HEK293 (cell line): ENCODE measurements around the gene NDE1.

Experiments
- CTCF ChIA-PET: fragments of 350-600 bp; formaldehyde crosslinking; extraction: SDS; loops from one replicate; lab custom pipeline; 2021; ENCODE audit warnings: antibody characterized with exemption; lab: Yijun Ruan, JAX
- POLR2A ChIA-PET: fragments of 300-600 bp; formaldehyde crosslinking; extraction: SDS; loops from one replicate; lab custom pipeline; 2020; ENCODE audit warnings: antibody characterized with exemption, inconsistent platforms; lab: Yijun Ruan, JAX
- H3K27ac ChIP-seq: fragments of 200-500 bp; sonication (Bioruptor generic); 2 replicates; pipeline ENCODE4 v1.5.1; 2014; ENCODE audit warnings: low read depth, low read length, control low read depth, inconsistent platforms; ENCODE audit errors: extremely low read depth
- H3K36me3 ChIP-seq, 2 experiments: fragments of 200-500 bp in 1 of 2; sonication (Bioruptor generic) in 1 of 2; 1 replicate in 1 of 2; 2 replicates in 1 of 2; pipeline ENCODE4 v1.5.1; 2014 to 2017; ENCODE audit warnings: inconsistent platforms in 2 of 2, low read length in 2 of 2; ENCODE audit not compliant: control insufficient read depth in 2 of 2, insufficient read depth in 1 of 2
- H3K4me1 ChIP-seq: fragments of 200-500 bp; sonication (Bioruptor generic); 2 replicates; pipeline ENCODE4 v1.5.1; 2014; ENCODE audit warnings: mild to moderate bottlenecking, low read length, inconsistent platforms; ENCODE audit not compliant: control insufficient read depth, insufficient read depth
- H3K4me3 ChIP-seq: 2 replicates; pipeline ENCODE4 v1.5.1; 2011; ENCODE audit warnings: low read depth, mild to moderate bottlenecking, control low read depth, low read length, moderate library complexity
- H3K9me3 ChIP-seq: fragments of 200-500 bp; sonication (Bioruptor generic); 2 replicates; pipeline ENCODE4 v1.5.1; 2014; ENCODE audit warnings: low read depth, low read length, inconsistent platforms; ENCODE audit not compliant: control insufficient read depth, insufficient read depth
- GLIS2 ChIP-seq: fragments of 450-650 bp; formaldehyde crosslinking; IDR thresholded peaks from 2 replicates; pipeline ENCODE4 v1.5.1; 2016; ENCODE audit warnings: missing biosample characterization, missing genetic modification characterization
- KLF8 ChIP-seq: fragments of 450-650 bp; formaldehyde crosslinking; IDR thresholded peaks from 2 replicates; pipeline ENCODE4 v1.5.1; 2016; ENCODE audit warnings: missing biosample characterization, missing genetic modification characterization
- PRDM1 ChIP-seq: fragments of 450-650 bp; formaldehyde crosslinking; IDR thresholded peaks from 2 replicates; pipeline ENCODE4; 2016; ENCODE audit warnings: missing biosample characterization, missing genetic modification characterization
- YY2 ChIP-seq: fragments of 450-650 bp; formaldehyde crosslinking; IDR thresholded peaks from 2 replicates; pipeline ENCODE4 v1.5.1; 2016; ENCODE audit warnings: missing biosample characterization, missing genetic modification characterization
- ZBTB20 ChIP-seq: fragments of 450-650 bp; formaldehyde crosslinking; IDR thresholded peaks from 2 replicates; pipeline ENCODE4 v1.5.1; 2016; ENCODE audit warnings: missing biosample characterization, missing genetic modification characterization
- ZBTB21 ChIP-seq: fragments of 450-650 bp; formaldehyde crosslinking; IDR thresholded peaks from 2 replicates; pipeline ENCODE4 v1.5.1; 2017; ENCODE audit warnings: missing biosample characterization, missing genetic modification characterization
- ZBTB48 ChIP-seq: fragments of 450-650 bp; formaldehyde crosslinking; IDR thresholded peaks from 2 replicates; pipeline ENCODE4 v1.5.1; 2016; ENCODE audit warnings: missing biosample characterization, missing genetic modification characterization
- ZFP69B ChIP-seq: fragments of 450-650 bp; formaldehyde crosslinking; IDR thresholded peaks from 2 replicates; pipeline ENCODE4 v1.5.1; 2016; ENCODE audit warnings: missing biosample characterization, missing genetic modification characterization
- ZNF155 ChIP-seq: fragments of 450-650 bp; formaldehyde crosslinking; IDR thresholded peaks from 2 replicates; pipeline ENCODE4 v1.5.1; 2016; ENCODE audit warnings: missing biosample characterization, missing genetic modification characterization
- ZNF174 ChIP-seq: fragments of 450-650 bp; formaldehyde crosslinking; IDR thresholded peaks from 2 replicates; pipeline ENCODE4 v1.5.0; 2017; ENCODE audit warnings: missing biosample characterization, mild to moderate bottlenecking, missing genetic modification characterization
- ZNF311 ChIP-seq: fragments of 450-650 bp; formaldehyde crosslinking; IDR thresholded peaks from 2 replicates; pipeline ENCODE4 v1.5.1; 2017; ENCODE audit warnings: missing biosample characterization, missing genetic modification characterization, borderline replicate concordance
- ZNF404 ChIP-seq: fragments of 450-650 bp; formaldehyde crosslinking; IDR thresholded peaks from 2 replicates; pipeline ENCODE4 v1.5.1; 2017; ENCODE audit warnings: missing biosample characterization, missing genetic modification characterization
- ZNF423 ChIP-seq: fragments of 450-650 bp; formaldehyde crosslinking; IDR thresholded peaks from 2 replicates; pipeline ENCODE4 v1.5.1; 2016; ENCODE audit warnings: missing biosample characterization, missing genetic modification characterization
- ZNF521 ChIP-seq: fragments of 450-650 bp; formaldehyde crosslinking; IDR thresholded peaks from 2 replicates; pipeline ENCODE4 v1.5.1; 2017; ENCODE audit warnings: missing biosample characterization, mild to moderate bottlenecking, missing genetic modification characterization
- ZNF544 ChIP-seq: fragments of 450-650 bp; formaldehyde crosslinking; IDR thresholded peaks from 2 replicates; pipeline ENCODE4 v1.5.0; 2017; ENCODE audit warnings: missing biosample characterization, missing genetic modification characterization
- ZNF596 ChIP-seq: fragments of 450-650 bp; IDR thresholded peaks from 2 replicates; pipeline ENCODE4 v1.5.0; 2018; ENCODE audit warnings: missing biosample characterization, mild to moderate bottlenecking, missing genetic modification characterization, moderate library complexity
- ZNF621 ChIP-seq: fragments of 450-650 bp; formaldehyde crosslinking; IDR thresholded peaks from 2 replicates; pipeline ENCODE4 v1.5.1; 2017; ENCODE audit warnings: missing biosample characterization, missing genetic modification characterization
- ZNF629 ChIP-seq: fragments of 450-650 bp; formaldehyde crosslinking; IDR thresholded peaks from 2 replicates; pipeline ENCODE4 v1.5.1; 2017; ENCODE audit warnings: missing biosample characterization, missing genetic modification characterization
- ZNF654 ChIP-seq: fragments of 450-650 bp; formaldehyde crosslinking; IDR thresholded peaks from 2 replicates; pipeline ENCODE4 v1.5.1; 2016; ENCODE audit warnings: low read depth, missing biosample characterization, missing genetic modification characterization
- ZNF768 ChIP-seq: fragments of 450-650 bp; formaldehyde crosslinking; IDR thresholded peaks from 2 replicates; pipeline ENCODE4 v1.5.1; 2018; ENCODE audit warnings: missing biosample characterization, mild to moderate bottlenecking, missing genetic modification characterization
- ZSCAN23 ChIP-seq: fragments of 450-650 bp; formaldehyde crosslinking; IDR thresholded peaks from 2 replicates; pipeline ENCODE4 v1.5.1; 2016; ENCODE audit warnings: missing biosample characterization, missing genetic modification characterization
- ZSCAN30 ChIP-seq: fragments of 450-650 bp; IDR thresholded peaks from 2 replicates; pipeline ENCODE4 v1.5.1; 2018; ENCODE audit warnings: missing biosample characterization, mild to moderate bottlenecking, missing genetic modification characterization, moderate library complexity
- TF ChIP-seq, protein P1 (sequence below): fragments of 450-650 bp; formaldehyde crosslinking; IDR thresholded peaks from 2 replicates; pipeline ENCODE4 v1.5.1; 2017; ENCODE audit warnings: missing biosample characterization, missing genetic modification characterization
- TF ChIP-seq, protein P2 (sequence below): fragments of 450-650 bp; formaldehyde crosslinking; IDR thresholded peaks from 2 replicates; pipeline ENCODE4 v1.5.1; 2016; ENCODE audit warnings: missing biosample characterization, missing genetic modification characterization, borderline replicate concordance
- TF ChIP-seq, protein P3 (sequence below): fragments of 450-650 bp; formaldehyde crosslinking; IDR thresholded peaks from 2 replicates; pipeline ENCODE4; 2016; ENCODE audit warnings: missing biosample characterization, missing genetic modification characterization
- TF ChIP-seq, protein P4 (sequence below): fragments of 450-650 bp; formaldehyde crosslinking; IDR thresholded peaks from 2 replicates; pipeline ENCODE4 v1.5.0; 2017; ENCODE audit warnings: missing biosample characterization, missing genetic modification characterization, borderline replicate concordance
- TF ChIP-seq, protein P5 (sequence below): fragments of 450-650 bp; formaldehyde crosslinking; IDR thresholded peaks from 2 replicates; pipeline ENCODE4 v1.5.1; 2016; ENCODE audit warnings: missing biosample characterization, missing genetic modification characterization

The NDE1 gene

DNA sequence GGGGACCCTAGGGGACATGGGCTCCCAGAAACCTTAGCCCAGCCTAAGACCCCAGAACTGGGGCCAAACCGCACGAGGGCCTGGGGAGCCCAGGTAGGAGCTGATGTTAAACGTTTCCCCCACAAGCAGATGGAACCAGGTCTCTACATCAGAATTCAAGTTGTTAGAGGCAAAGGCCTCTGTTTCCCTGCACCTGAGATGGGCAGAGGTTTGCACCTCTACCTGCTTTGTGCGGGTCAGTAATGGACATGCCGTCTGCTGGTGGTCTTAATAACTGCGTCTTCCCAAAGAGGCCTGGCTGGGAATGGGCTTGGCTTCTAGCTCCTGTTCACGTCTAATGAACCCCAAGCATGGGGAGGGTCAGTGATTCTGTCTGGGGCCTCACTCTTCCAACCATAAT is 79.1 kb downstream of the NDE1 start:
- Histone ChIP-seq H3K36me3 (peaks cover 0 to 17% of the 10 kb centered on the region in 2 experiments; a peak in 1 of 3 replicates), H3K27ac (no peak overlapping the region), H3K4me1 (no peaks in the 10 kb centered on the region), H3K4me3 (no peak overlapping the region), H3K9me3 (no peaks in the 10 kb centered on the region)
- POLR2A ChIA-PET = no interaction called here
- CTCF ChIA-PET = no interaction called here
- TF ChIP-seq ZBTB20 (tag by site-specific recombination) (no peak), ZNF404 (no peak), ZNF155 (tag by site-specific recombination) (no peak), ZNF654 (tag by site-specific recombination) (no peak), ZNF621 (tag by site-specific recombination) (no peak), GLIS2 (tag by site-specific recombination) (no peak), ZSCAN23 (no peak), ZSCAN30 (tag by site-specific recombination) (no peak), ZNF596 (no peak), ZNF174 (tag by site-specific recombination) (no peak), ZFP69B (tag by site-specific recombination) (no peak), ZNF521 (tag by site-specific recombination) (no peak), ZNF423 (no peak), YY2 (no peak), PRDM1 (no peak)
- TF ChIP-seq, protein P1, sequence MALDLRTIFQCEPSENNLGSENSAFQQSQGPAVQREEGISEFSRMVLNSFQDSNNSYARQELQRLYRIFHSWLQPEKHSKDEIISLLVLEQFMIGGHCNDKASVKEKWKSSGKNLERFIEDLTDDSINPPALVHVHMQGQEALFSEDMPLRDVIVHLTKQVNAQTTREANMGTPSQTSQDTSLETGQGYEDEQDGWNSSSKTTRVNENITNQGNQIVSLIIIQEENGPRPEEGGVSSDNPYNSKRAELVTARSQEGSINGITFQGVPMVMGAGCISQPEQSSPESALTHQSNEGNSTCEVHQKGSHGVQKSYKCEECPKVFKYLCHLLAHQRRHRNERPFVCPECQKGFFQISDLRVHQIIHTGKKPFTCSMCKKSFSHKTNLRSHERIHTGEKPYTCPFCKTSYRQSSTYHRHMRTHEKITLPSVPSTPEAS (tag by site-specific recombination) = no peak
- TF ChIP-seq, protein P2, sequence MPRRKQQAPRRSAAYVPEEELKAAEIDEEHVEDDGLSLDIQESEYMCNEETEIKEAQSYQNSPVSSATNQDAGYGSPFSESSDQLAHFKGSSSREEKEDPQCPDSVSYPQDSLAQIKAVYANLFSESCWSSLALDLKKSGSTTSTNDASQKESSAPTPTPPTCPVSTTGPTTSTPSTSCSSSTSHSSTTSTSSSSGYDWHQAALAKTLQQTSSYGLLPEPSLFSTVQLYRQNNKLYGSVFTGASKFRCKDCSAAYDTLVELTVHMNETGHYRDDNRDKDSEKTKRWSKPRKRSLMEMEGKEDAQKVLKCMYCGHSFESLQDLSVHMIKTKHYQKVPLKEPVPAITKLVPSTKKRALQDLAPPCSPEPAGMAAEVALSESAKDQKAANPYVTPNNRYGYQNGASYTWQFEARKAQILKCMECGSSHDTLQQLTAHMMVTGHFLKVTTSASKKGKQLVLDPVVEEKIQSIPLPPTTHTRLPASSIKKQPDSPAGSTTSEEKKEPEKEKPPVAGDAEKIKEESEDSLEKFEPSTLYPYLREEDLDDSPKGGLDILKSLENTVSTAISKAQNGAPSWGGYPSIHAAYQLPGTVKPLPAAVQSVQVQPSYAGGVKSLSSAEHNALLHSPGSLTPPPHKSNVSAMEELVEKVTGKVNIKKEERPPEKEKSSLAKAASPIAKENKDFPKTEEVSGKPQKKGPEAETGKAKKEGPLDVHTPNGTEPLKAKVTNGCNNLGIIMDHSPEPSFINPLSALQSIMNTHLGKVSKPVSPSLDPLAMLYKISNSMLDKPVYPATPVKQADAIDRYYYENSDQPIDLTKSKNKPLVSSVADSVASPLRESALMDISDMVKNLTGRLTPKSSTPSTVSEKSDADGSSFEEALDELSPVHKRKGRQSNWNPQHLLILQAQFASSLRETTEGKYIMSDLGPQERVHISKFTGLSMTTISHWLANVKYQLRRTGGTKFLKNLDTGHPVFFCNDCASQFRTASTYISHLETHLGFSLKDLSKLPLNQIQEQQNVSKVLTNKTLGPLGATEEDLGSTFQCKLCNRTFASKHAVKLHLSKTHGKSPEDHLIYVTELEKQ (tag by site-specific recombination) = no peak
- TF ChIP-seq, protein P3, sequence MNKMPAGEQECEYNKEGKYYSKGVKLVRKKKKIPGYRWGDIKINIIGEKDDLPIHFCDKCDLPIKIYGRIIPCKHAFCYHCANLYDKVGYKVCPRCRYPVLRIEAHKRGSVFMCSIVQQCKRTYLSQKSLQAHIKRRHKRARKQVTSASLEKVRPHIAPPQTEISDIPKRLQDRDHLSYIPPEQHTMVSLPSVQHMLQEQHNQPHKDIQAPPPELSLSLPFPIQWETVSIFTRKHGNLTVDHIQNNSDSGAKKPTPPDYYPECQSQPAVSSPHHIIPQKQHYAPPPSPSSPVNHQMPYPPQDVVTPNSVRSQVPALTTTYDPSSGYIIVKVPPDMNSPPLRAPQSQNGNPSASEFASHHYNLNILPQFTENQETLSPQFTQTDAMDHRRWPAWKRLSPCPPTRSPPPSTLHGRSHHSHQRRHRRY = no peak

DNA sequence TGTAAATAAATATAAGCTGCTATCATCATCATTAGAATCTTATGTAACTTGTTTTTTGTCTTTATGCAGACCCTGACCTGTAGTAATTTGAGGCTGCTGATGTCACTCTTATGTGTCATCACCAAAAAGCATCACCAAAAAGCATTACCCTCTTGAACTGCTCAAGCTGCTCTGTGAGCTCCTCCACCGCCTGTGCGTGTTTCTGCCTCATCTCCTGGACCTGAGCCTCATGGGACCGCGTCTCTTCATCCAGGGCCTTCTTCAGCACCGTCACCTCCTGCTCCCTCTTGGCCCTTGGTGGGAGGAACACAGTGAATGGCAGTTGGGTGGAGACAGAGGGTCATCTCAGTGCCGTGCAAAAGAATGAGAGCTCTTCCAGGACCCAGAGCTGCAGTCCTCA is 82.4 kb downstream of the NDE1 start:
- peaks cover 0 to 2% of the 10 kb centered on the region in 2 experiments; a peak in 1 of 3 replicates for H3K36me3 ChIP-seq
- H3K9me3 ChIP-seq = no peaks in the 10 kb centered on the region
- H3K27ac ChIP-seq = no peak overlapping the region
- no peaks in the 10 kb centered on the region for H3K4me1 ChIP-seq
- H3K4me3 ChIP-seq = no peak overlapping the region
- ChIA-PET CTCF (interaction anchor here (0.6 to 0.7 kb wide), 4 partner anchors 27 to 263 kb away, joined by 3 to 4 read pairs (median 3); no protein-coding TSS in a partner anchor), POLR2A (interaction anchor here (1.5 kb wide), 1 partner anchor 10 kb away, joined by 3 read pairs; no protein-coding TSS in a partner anchor)
- TF ChIP-seq, protein P4, sequence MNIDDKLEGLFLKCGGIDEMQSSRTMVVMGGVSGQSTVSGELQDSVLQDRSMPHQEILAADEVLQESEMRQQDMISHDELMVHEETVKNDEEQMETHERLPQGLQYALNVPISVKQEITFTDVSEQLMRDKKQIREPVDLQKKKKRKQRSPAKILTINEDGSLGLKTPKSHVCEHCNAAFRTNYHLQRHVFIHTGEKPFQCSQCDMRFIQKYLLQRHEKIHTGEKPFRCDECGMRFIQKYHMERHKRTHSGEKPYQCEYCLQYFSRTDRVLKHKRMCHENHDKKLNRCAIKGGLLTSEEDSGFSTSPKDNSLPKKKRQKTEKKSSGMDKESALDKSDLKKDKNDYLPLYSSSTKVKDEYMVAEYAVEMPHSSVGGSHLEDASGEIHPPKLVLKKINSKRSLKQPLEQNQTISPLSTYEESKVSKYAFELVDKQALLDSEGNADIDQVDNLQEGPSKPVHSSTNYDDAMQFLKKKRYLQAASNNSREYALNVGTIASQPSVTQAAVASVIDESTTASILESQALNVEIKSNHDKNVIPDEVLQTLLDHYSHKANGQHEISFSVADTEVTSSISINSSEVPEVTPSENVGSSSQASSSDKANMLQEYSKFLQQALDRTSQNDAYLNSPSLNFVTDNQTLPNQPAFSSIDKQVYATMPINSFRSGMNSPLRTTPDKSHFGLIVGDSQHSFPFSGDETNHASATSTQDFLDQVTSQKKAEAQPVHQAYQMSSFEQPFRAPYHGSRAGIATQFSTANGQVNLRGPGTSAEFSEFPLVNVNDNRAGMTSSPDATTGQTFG = no peak
- TF ChIP-seq ZNF544 (tag by site-specific recombination) (no peak), ZNF768 (tag by site-specific recombination) (0 out of 2 replicates have a peak, but pooled peaks have one; percentile 32), ZNF629 (tag by site-specific recombination) (peak; percentile 72), ZNF311 (tag by site-specific recombination) (no peak), ZBTB21 (peak; percentile 62; the same call in 1 of the 2 replicates), KLF8 (tag by site-specific recombination) (no peak), ZBTB48 (tag by site-specific recombination) (no peak)
- TF ChIP-seq, protein P5, sequence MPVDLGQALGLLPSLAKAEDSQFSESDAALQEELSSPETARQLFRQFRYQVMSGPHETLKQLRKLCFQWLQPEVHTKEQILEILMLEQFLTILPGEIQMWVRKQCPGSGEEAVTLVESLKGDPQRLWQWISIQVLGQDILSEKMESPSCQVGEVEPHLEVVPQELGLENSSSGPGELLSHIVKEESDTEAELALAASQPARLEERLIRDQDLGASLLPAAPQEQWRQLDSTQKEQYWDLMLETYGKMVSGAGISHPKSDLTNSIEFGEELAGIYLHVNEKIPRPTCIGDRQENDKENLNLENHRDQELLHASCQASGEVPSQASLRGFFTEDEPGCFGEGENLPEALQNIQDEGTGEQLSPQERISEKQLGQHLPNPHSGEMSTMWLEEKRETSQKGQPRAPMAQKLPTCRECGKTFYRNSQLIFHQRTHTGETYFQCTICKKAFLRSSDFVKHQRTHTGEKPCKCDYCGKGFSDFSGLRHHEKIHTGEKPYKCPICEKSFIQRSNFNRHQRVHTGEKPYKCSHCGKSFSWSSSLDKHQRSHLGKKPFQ (tag by site-specific recombination) = no peak
- TF ChIP-seq, protein P3 = no peak
